ENCODE measurements around the gene SYK. TPM values are rescaled to one million over a fixed set of nuclear protein-coding genes. Genes with fewer than 3 reads are reported as not detected.

The SYK gene
- total RNA-seq, 1 experiment from 2014 or later, result 11.8 TPM

DNA sequence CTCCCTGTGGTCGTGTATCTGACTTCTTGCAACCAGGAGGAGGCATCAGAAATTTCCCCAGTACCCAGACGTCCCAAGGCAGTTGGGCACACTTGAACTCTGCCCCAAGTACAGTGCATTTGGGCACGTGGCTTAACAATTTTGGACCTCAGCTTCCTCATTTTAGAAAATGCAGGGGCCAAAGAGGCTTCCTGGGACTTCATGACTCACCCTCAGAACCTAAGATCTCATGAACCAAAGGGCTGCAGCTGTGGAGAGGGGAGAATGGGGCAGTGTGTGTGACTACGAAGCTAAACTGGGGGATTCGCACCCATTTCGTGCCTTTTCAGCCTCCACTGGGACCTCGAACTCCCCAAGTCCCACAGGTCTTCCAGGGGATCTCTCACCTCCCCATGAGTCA lies 59.2 kb downstream of the SYK start:
- in situ Hi-C loops (cut with HindIII; ENCODE audit: low pct_unique_long_range_greater_than_20kb, low sequenced_read_pairs), result no loop called here
- DNase-seq (ENCODE audit: low read depth), result no peak

DNA sequence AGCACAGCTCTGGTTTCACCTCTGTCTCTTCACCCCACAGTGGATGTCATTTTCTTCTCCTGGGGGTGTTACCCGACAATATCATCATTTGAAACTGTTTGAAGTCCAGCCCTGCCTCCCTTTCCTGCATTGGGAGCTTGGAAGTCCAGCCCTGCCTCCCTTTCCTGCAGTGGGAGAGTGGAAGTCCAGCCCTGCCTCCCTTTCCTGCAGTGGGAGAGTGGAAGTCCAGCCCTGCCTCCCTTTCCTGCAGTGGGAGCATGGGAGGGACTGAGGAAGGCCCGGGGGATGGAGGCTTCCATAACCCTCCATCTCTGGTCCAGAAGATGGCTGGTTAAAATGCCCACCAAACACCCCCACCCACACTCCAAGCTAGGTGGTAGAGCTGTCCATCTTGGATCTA lies 59.8 kb downstream of the SYK start:
- no peak for DNase-seq (ENCODE audit: low read depth)
- in situ Hi-C loops (cut with HindIII; ENCODE audit: low pct_unique_long_range_greater_than_20kb, low sequenced_read_pairs), result no loop called here

DNA sequence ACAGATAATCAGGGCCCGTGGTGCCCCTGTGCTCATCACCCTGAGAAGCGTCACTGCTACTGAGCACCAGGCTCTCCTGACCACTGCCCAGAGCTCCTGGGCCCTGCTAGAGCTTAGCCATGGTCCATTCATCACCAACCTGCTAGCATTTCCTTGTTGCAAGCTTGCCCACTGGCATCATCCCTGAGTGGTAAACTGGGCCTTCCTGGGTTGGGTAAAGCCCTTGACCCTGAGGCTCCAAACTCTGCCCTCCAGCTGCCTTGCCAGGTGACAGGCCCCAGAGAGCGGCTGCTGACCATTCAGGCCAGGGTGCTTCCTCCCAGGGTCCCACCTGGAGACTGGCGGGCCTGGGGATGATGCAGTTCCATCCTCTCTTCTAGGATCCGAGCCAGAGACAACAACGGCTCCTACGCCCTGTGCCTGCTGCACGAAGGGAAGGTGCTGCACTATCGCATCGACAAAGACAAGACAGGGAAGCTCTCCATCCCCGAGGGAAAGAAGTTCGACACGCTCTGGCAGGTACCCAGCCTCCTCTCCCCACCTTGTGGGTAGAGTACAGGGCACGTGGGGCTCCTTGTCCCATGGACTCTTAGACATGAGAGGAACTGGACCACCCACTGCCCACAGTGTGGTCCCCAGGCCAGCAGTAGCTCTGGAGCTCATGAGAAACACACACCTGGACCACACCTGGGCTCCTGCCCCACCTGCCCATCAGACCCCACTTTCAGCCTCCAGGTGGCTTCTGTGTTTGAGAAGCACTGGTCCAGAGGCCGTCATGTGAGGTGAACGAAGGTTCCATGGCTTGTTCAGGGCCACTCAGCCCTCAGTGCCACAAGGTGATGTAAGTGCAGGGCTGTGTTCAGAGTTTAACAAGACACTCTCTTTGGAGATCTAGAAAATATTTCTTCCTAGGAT lies 60.5 kb downstream of the SYK start:
- DNase-seq (ENCODE audit: low read depth), result no peak
- in situ Hi-C loops (cut with HindIII; ENCODE audit: low pct_unique_long_range_greater_than_20kb, low sequenced_read_pairs), result no loop called here

DNA sequence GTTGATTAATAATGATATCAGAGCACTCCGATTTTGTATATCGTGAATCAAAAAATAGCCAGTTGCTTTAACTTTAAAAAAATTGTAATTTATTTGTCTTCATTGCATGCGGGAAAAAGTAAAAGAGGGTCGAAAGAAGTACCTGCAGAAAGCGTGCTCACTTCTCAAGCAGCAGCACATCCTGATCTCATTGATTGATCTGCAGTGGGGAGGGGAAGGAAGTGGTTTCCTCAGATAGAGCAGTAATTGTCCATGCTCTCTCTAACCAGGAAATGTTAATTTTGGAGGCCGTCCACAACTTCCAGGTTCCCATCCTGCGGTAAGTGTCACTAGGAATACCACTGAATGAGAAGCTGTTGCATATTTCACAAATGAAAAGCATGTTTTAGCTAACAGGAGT lies 63.2 kb downstream of the SYK start:
- in situ Hi-C loops (cut with HindIII; ENCODE audit: low pct_unique_long_range_greater_than_20kb, low sequenced_read_pairs), result no loop called here

DNA sequence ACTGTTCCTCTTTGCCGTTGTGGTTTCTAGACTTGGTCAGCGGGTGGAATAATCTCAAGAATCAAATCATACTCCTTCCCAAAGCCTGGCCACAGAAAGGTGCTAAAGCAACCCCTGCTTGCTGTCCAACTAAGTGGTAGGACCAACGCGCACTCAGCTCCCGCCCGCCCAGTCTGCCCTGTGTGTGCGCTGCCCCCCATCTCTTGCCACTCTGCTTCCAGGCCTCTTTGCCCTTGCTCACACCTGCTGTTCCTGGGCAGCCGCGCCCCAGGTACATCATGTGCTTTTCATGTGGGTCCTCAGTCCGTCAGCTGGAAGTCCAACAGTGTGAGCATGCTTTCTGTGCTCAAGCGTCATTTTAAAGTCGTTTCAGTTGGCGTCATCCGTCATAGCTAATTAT lies 65.5 kb downstream of the SYK start:
- no peak for DNase-seq (ENCODE audit: low read depth)
- in situ Hi-C loops (cut with HindIII; ENCODE audit: low pct_unique_long_range_greater_than_20kb, low sequenced_read_pairs), result no loop called here

More for the DNA sequence above, 63.2 kb downstream of the SYK start:
- DNase-seq (ENCODE audit: low read depth), result no peak

DNA sequence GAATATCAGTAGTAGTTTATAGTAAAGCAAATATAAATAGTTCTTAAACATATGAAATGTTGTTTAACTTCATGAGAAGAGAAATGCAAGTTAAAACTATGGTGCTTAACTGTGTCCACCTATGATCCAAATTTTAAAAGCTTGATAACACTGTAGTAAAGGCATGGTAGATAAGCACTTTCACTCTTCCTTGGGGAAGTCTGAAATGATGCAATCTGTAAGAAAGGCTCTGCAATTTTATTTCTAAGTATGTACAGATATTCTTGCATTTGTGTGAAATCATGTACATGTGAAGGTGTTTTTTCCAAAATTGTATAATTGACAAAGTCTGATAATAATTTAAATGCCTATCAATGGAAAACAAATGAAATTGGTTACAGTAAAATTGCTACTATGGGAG lies 66.9 kb downstream of the SYK start:
- in situ Hi-C loops (cut with HindIII; ENCODE audit: low pct_unique_long_range_greater_than_20kb, low sequenced_read_pairs), result no loop called here
- no peak for DNase-seq (ENCODE audit: low read depth)

DNA sequence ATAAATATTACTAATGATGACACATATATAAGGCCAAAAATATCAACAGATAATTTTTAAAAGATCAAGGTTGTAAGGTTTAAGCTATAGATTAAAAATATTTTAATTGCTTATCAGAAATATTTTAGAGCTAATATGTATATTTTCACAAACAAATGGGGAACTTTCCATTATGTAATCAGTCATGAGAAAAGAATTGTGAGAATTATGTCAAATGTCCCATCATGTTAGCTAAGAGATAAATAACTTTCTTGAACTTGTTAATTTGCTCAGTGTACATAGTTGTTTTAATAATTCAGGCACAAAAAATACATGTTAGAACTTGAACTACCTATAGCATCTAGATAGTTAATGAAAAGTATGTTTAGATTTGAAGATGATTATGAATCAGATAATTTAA lies 67.7 kb downstream of the SYK start:
- no peak for DNase-seq (ENCODE audit: low read depth)
- in situ Hi-C loops (cut with HindIII; ENCODE audit: low pct_unique_long_range_greater_than_20kb, low sequenced_read_pairs), result no loop called here

DNA sequence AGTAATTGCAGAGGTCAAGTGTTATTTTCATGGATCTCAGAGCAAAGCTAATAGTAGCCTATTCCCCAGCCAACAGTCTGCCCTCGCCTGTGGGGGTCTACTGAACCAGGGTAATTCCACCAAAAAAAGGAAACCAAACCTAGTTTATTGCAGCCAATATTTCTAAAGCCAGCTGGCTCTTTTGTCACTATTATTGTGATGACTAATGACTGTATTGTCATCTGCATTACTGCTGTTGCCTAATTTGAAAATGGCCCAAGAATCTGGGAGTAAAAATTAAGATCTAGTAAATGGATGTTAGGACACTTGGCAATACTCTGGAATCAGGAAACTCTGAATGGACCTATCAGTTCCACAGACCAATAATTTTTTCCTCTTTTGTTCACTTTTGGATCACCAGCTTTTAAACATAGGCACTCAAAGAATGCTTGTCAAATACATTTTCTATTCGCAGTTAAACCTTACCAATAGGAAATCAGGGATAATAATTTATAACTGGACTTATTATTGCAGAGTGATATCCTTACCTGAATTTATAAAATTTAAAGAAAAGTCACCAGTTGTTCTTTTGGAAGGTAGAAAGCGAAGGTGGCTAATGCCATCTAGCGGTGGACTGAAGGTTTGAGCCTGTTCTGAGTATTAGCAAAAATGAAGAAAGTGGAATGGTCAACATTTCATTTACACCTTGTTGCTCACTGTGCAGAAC lies 69.2 kb downstream of the SYK start:
- DNase-seq (ENCODE audit: low read depth), result no peak
- in situ Hi-C loops (cut with HindIII; ENCODE audit: low pct_unique_long_range_greater_than_20kb, low sequenced_read_pairs), result no loop called here

DNA sequence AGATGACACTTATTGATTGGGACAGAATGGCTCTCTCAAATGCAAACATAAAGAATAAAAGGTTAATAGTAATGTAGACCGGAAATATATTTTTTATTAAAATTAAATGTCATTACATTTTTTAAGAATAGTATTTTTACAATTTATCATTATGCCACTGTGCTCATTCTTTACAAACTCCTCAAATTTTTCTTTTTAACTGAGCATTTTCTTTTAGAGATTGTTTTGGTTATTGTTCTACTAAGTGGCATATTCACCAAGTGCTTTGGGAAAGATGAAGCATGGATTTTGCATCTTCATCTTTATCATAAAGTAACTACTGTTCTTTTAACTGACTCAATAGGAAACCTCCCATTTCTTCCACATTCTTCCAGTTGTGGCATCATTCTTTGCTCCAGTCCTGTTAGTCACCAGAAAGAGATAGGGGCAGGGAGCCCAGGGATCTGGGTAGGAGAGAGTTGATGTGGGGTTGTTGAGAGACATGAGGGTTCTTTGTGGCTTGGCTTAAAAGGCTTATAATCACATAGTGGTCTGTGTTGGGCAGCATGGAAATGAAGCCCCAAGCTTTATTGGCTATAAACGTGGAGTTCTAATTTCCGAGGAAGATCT lies 69.8 kb downstream of the SYK start:
- no peak for DNase-seq (ENCODE audit: low read depth)
- in situ Hi-C loops (cut with HindIII; ENCODE audit: low pct_unique_long_range_greater_than_20kb, low sequenced_read_pairs), result no loop called here

DNA sequence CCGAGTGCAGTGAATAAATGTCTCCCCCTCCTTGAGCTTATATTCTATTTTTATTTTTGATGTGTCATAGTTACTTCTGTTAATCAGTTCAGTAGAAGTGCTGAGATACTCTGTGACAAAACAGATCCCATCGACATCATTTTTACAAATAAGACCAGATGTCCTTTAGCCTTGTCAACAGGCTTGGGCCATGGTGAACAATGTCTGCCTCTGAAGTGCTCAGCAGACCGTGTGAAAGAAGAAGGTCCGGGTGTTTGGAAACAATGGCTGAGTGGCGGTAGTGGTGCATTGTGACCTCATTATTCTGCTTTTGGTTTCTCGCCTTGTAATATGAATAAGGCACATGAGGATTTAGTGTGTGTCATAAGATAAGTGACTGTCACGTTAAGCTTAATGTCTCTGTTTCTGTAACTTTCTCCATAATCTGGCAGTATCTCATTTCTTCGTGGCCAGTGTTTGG lies 71.2 kb downstream of the SYK start:
- no peak for DNase-seq (ENCODE audit: low read depth)
- in situ Hi-C loops (cut with HindIII; ENCODE audit: low pct_unique_long_range_greater_than_20kb, low sequenced_read_pairs), result no loop called here

DNA sequence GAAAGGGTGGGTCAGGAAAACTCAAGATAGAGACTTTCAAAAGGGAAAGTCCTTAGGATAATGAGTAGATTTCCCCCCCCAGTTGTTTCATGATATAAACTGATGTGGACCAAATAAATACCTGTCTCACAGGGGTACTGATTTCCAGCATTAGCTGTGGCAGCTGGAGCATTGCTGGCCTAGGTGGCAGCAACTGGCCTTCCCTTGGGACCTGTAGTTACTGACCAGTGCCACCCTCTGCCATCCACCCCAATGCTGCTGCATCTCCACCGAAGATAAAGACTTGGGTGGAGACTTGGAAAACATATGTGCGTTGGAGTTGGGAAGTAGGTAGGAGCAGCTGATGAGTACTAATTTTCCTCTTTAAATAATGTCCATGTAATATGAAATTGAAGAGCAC lies 71.8 kb downstream of the SYK start:
- in situ Hi-C loops (cut with HindIII; ENCODE audit: low pct_unique_long_range_greater_than_20kb, low sequenced_read_pairs), result no loop called here
- DNase-seq (ENCODE audit: low read depth), result no peak

DNA sequence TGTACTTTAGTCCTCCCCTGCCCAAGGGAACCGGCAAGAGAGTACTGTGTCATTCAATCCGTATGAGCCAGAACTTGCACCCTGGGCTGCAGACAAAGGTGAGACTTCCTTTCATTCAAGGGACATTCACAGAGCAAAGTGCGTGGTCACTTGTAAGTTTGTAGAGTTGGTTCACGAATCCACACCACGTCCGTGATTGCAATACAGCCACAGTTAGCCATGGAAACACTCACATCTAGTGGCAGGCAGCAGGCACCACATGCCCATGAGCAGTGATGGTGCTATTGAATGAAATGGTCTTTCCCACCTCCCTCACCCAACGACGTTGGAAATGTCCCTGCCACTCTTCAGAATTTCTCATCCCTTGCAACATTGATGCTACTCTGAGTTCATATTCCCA lies 72.6 kb downstream of the SYK start:
- DNase-seq (ENCODE audit: low read depth), result no peak
- in situ Hi-C loops (cut with HindIII; ENCODE audit: low pct_unique_long_range_greater_than_20kb, low sequenced_read_pairs), result no loop called here

DNA sequence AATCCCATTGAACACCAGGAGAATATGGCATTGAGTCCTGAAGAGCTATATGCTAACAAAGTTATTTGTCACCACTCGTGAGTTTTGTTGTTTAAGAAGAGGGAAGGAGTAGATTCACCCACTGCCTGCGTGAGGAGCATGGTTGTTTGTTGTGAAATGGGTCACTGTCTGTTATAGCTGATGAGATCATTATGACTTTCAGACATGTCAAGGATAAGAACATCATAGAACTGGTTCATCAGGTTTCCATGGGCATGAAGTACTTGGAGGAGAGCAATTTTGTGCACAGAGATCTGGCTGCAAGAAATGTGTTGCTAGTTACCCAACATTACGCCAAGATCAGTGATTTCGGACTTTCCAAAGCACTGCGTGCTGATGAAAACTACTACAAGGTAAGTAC lies 76.9 kb downstream of the SYK start:
- in situ Hi-C loops (cut with HindIII; ENCODE audit: low pct_unique_long_range_greater_than_20kb, low sequenced_read_pairs), result no loop called here
- no peak for DNase-seq (ENCODE audit: low read depth)

DNA sequence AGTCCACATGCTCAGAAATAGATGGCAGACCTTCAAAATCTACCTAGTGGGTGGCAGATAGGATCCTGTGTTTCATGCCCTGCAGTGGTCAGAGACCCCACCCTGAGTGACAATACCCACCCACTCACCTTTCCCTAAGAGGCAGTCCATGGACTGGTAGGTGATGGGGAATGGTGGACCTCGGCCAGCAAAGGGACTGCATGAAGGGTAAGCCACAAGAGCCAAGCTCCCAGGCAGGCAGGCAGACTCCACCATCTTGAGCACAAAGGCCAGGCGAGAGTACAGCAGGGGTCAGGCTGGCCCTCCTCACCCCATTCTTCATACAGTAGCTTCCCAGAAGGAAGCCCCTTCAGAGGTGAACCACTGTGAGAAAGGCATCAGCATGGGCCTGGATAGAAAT lies 78.4 kb downstream of the SYK start:
- DNase-seq (ENCODE audit: low read depth), result no peak
- in situ Hi-C loops (cut with HindIII; ENCODE audit: low pct_unique_long_range_greater_than_20kb, low sequenced_read_pairs), result no loop called here

DNA sequence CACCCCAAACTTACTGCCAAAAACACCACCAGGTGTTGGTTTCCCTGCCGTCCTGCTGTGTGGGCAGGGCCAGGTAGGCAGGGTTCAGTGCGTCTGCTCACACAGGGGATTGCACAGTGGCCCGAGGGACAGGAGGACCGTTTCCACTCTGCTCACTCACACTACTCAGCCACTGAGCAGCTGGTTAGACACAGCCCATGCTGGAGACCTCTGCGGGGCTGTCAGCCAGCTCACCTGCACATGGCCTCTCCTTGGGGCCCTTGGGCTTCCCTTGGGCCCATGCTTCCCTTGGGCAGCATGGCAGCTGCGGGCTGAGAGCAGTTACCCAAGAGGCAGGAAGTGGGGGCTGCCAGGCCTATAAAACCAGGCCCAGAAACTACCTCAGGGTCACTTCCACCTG lies 79.0 kb downstream of the SYK start:
- no peak for DNase-seq (ENCODE audit: low read depth)
- in situ Hi-C loops (cut with HindIII; ENCODE audit: low pct_unique_long_range_greater_than_20kb, low sequenced_read_pairs), result no loop called here

DNA sequence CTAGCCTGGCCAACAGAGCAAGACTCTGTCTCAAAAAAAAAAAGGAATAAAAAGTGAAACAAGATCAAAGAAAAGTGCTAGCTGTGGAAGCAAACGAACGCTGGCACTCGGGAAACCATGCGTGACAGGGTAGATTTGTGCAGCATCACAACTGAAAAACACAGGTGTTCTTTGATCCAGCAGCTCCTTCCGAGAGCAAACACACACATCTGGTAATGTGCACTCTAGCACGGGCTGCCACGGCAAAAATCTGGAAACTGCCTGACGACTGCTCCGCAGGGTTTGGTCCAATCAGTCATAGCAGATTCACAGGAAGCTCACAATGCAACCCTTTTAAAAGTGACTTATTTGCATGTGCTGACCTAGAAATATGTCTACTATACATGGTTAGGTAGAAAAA lies 80.0 kb downstream of the SYK start:
- in situ Hi-C loops (cut with HindIII; ENCODE audit: low pct_unique_long_range_greater_than_20kb, low sequenced_read_pairs), result no loop called here

DNA sequence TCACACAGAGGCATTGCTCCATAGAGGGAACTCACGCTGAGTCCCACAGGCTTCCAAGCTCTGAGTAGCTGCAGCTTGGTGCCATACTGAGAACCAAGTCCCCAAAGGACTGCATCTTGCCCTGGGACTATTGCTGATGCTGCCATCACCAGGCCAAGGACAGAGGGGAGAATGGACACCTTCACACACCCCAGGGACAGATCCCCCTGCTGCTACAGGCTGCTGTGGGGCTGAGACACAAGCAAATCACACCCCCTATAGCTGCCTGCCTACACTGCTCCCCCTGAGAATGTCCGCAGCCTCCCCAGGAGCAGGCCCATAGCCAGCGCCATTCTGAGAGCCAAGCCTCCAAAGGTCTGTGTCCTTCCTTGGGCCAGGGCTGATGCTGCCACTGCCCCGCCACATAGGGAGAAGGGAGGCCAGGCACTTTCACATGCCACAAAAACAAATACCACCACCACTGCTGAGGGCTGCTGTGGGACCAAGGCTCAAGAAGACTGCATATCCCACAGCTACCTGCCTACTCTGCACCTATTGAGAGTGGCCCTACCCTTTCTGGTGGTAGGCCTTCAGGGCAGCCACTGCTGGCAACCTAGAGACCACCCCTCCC lies 81.5 kb downstream of the SYK start:
- in situ Hi-C loops (cut with HindIII; ENCODE audit: low pct_unique_long_range_greater_than_20kb, low sequenced_read_pairs), result no loop called here
- no peak for DNase-seq (ENCODE audit: low read depth)

More for the DNA sequence above, 80.0 kb downstream of the SYK start:
- no peak for DNase-seq (ENCODE audit: low read depth)

DNA sequence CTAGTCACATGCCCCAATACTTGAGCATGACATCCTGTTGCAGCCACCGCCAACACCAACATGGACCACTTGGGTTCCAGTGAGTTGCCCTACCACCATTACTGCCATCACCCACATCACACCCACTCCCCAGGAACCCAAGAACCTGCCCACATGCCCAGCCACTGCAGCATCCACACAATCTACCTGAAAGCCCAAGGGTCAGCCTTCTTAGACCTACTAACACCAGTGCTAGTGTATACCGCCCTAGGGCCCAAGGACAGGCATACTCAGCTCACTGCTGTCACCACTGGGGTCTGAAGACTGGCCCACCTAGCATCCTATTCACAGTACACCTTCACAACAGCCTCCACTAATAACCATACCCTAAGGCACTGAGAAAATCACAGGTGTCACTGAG lies 82.0 kb downstream of the SYK start:
- DNase-seq (ENCODE audit: low read depth), result no peak
- in situ Hi-C loops (cut with HindIII; ENCODE audit: low pct_unique_long_range_greater_than_20kb, low sequenced_read_pairs), result no loop called here

DNA sequence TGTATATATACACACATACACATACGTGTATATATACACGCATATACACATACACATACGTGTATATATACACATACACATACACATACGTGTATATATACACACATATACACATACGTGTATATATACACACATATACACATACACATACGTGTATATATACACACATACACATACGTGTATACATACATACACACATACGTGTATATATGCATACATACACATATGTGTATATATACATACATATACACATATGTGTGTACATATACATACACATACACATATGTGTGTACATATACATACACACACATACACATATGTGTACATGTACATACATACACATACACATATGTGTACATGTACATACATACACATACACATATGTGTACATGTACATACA lies 82.6 kb downstream of the SYK start:
- in situ Hi-C loops (cut with HindIII; ENCODE audit: low pct_unique_long_range_greater_than_20kb, low sequenced_read_pairs), result no loop called here
- no peak for DNase-seq (ENCODE audit: low read depth)

All from Caki2 (cell line).